Measurements from ENCODE around the gene MAP6D1. TPM values are rescaled to one million over a fixed set of nuclear protein-coding genes. Genes with fewer than 3 reads are reported as not detected.

MAP6D1 gene
- total RNA-seq, 4 donors from 2014 or later: 0.35 to 4.9 (median 2.4) TPM

- TF ChIP-seq POLR2A (IDR thresholded peaks at IDR 0.05) (no peak), POLR2AphosphoS5 (IDR thresholded peaks at IDR 0.05) (no peak), EP300 (IDR thresholded peaks at IDR 0.05) (no peak), CTCF (IDR thresholded peaks at IDR 0.05) (no peak)
- ATAC-seq: no peak
- WGBS, 2 donors (ENCODE audit: low coverage in 1 of 2): 78 to 90% methylated on average over 2 of the region's 2 CpGs
- H3K36me3 ChIP-seq: peaks cover 3 to 88% of the 10 kb centered on the region in 2 donors
- H3K4me3 ChIP-seq: no peak overlapping the region
- H3K4me1 ChIP-seq: no peaks in the 10 kb centered on the region
- H3K9me3 ChIP-seq: no peaks in the 10 kb centered on the region
- H3K27ac ChIP-seq: no peak overlapping the region
- no peaks in the 10 kb centered on the region for H3K27me3 ChIP-seq
Observed at GRCh38 chr3:183844606-183845005, 19.2 kb upstream of the MAP6D1 start.

GRCh38 chr3:183839751-183840150 is 14.4 kb upstream of the MAP6D1 start:
- no peaks in the 10 kb centered on the region for H3K9me3 ChIP-seq
- no peak for ATAC-seq
- H3K27me3 ChIP-seq: no peaks in the 10 kb centered on the region
- TF ChIP-seq CTCF (IDR thresholded peaks at IDR 0.05): no peak
- no peak for TF ChIP-seq POLR2AphosphoS5 (IDR thresholded peaks at IDR 0.05)
- no peak overlapping the region for H3K4me3 ChIP-seq
- no peak overlapping the region for H3K27ac ChIP-seq
- no peaks in the 10 kb centered on the region for H3K4me1 ChIP-seq
- peaks cover 3 to 92% of the 10 kb centered on the region in 2 donors for H3K36me3 ChIP-seq
- WGBS, 2 donors (ENCODE audit: low coverage in 1 of 2): 90 to 93% methylated on average over 2 to 3 of the region's 4 CpGs

- H3K4me1 ChIP-seq: no peaks in the 10 kb centered on the region
- ATAC-seq: no peak
- no peak for TF ChIP-seq CTCF (IDR thresholded peaks at IDR 0.05)
- no peak for TF ChIP-seq POLR2A (IDR thresholded peaks at IDR 0.05)
- TF ChIP-seq EP300 (IDR thresholded peaks at IDR 0.05): no peak
- no peak for TF ChIP-seq POLR2AphosphoS5 (IDR thresholded peaks at IDR 0.05)
- peaks cover 3 to 92% of the 10 kb centered on the region in 2 donors for H3K36me3 ChIP-seq
- WGBS, 2 donors (ENCODE audit: low coverage in 1 of 2): 89 to 100% methylated on average over 3 of the region's 3 CpGs
- H3K27me3 ChIP-seq: no peaks in the 10 kb centered on the region
- H3K4me3 ChIP-seq: no peak overlapping the region
- H3K9me3 ChIP-seq: no peaks in the 10 kb centered on the region
- H3K27ac ChIP-seq: no peak overlapping the region
Observed at GRCh38 chr3:183837894-183838293, 12.5 kb upstream of the MAP6D1 start.

GRCh38 chr3:183837390-183837789 is 12.0 kb upstream of the MAP6D1 start:
- TF ChIP-seq CTCF (IDR thresholded peaks at IDR 0.05) (no peak), POLR2AphosphoS5 (IDR thresholded peaks at IDR 0.05) (no peak), POLR2A (IDR thresholded peaks at IDR 0.05) (no peak), EP300 (IDR thresholded peaks at IDR 0.05) (no peak)
- Histone ChIP-seq H3K27me3 (no peaks in the 10 kb centered on the region), H3K27ac (no peak overlapping the region), H3K4me3 (no peak overlapping the region), H3K9me3 (no peaks in the 10 kb centered on the region), H3K4me1 (no peaks in the 10 kb centered on the region), H3K36me3 (peaks cover 3 to 92% of the 10 kb centered on the region in 2 donors)
- ATAC-seq: no peak
- 100% methylated on average over 2 of the region's 9 CpGs; no CpG with 5 or more reads in 1 of the 2 donors for WGBS, 2 donors (ENCODE audit: low coverage in 1 of 2)

- peaks cover 0 to 90% of the 10 kb centered on the region in 2 donors for H3K36me3 ChIP-seq
- ATAC-seq: no peak
- no peaks in the 10 kb centered on the region for H3K9me3 ChIP-seq
- 88 to 100% methylated on average over 3 to 6 of the region's 6 CpGs for WGBS, 2 donors (ENCODE audit: low coverage in 1 of 2)
- no peak overlapping the region for H3K27ac ChIP-seq
- TF ChIP-seq EP300 (IDR thresholded peaks at IDR 0.05) (no peak), CTCF (IDR thresholded peaks at IDR 0.05) (no peak), POLR2AphosphoS5 (IDR thresholded peaks at IDR 0.05) (no peak), POLR2A (IDR thresholded peaks at IDR 0.05) (no peak)
- H3K4me3 ChIP-seq: no peak overlapping the region
- H3K4me1 ChIP-seq: no peaks in the 10 kb centered on the region
- H3K27me3 ChIP-seq: no peaks in the 10 kb centered on the region
Observed at GRCh38 chr3:183833516-183833915, 8.1 kb upstream of the MAP6D1 start.
